Measurements from ENCODE around the gene GIPC2. TPM values are rescaled to one million over a fixed set of nuclear protein-coding genes. Genes with fewer than 3 reads are reported as not detected.
"Not testable (repeated sequence)": the region's sequence is repeated elsewhere in the genome, so short reads cannot be mapped to it uniquely, and the experiment has no call there.

The GIPC2 gene
- total RNA-seq, 1 experiment from 2014 or later, result not detected

DNA sequence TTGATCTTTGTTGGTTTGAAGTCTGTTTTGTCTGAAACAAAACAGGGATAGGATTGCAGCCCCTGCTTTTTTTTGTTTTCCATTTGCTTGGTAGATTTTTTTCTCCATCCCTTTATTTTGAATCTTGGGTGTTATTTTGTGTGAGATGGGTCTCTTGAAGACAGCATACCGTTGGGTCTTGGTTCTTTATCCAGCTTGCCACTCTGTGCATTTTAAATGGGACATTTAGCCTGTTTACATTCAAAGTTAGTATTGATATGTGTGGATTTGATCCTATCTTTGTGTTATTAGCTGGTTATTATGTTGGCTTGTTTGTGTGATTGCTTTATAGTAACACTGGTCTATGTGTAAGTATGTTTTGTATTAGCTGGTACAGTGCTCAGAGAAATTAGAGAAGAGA, 40.9 kb downstream of the GIPC2 start:
- in situ Hi-C loops (cut with HindIII; ENCODE audit: low pct_unique_long_range_greater_than_20kb, low sequenced_read_pairs), result no loop called here
- DNase-seq (ENCODE audit: low read depth), result no peak

DNA sequence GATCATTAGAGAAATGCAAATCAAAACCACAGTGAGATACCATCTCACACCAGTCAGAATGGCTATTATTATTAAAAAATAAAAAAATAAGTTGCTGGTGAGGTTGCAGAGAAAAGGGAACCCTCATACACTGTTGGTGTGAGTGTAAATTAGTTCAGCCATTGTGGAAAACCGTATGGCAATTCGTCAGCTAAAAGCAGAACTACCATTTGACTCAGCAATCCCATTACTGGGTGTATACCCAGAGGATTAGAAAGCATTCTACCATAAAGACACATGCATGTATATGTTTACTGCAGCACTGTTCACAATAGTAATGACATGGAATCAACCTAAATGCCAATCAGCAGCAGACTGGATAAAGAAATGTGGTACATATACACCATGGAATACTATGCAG, 42.2 kb downstream of the GIPC2 start:
- in situ Hi-C loops (cut with HindIII; ENCODE audit: low pct_unique_long_range_greater_than_20kb, low sequenced_read_pairs), result no loop called here
- no peak for DNase-seq (ENCODE audit: low read depth)

DNA sequence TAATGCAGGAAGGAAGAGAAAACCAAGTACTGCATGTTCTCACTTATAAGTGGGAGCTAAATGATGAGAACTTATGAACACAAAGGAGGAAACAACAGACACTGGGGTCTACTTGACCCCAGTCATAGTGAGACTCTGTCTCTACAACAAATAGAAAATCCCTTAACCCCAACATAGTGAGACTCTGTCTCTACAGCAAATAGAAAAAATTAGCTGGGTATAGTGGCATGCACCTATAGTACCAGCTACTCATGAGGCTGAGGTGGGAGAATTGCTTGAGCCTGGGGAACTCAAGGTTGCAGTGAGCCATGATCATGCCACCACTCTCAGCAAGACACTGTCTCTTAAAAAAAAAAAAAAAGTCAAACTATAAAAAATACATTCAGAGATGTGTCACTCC, 42.7 kb downstream of the GIPC2 start:
- in situ Hi-C loops (cut with HindIII; ENCODE audit: low pct_unique_long_range_greater_than_20kb, low sequenced_read_pairs), result no loop called here

DNA sequence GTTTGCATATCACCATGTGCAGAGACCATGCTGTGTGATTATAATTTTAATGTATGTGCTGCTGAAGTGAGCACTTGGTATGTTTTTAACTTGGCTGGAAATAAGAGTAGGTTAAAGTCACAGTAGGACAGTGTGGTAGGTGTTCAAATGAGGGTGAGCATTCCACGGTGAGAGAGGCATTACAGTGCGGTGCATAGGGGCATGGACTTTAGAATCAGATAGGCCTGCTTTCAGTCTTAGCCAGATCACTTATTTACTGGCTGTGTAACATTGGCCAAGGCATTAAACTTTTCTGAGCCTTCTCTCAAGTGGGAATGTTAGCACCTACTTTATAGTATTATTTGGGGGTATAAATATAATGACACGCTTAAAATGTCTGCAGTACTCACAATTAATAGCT, 43.2 kb downstream of the GIPC2 start:
- DNase-seq (ENCODE audit: low read depth), result no peak
- in situ Hi-C loops (cut with HindIII; ENCODE audit: low pct_unique_long_range_greater_than_20kb, low sequenced_read_pairs), result no loop called here

More for the DNA sequence above, 42.7 kb downstream of the GIPC2 start:
- DNase-seq (ENCODE audit: low read depth), result no peak

- no peak for DNase-seq (ENCODE audit: low read depth)
- in situ Hi-C loops (cut with HindIII; ENCODE audit: low pct_unique_long_range_greater_than_20kb, low sequenced_read_pairs), result no loop called here
Measured at GRCh38 chr1:78090472-78091133, 44.8 kb downstream of the GIPC2 start.

- DNase-seq (ENCODE audit: low read depth), result no peak
Measured at GRCh38 chr1:78091215-78091813, 45.5 kb downstream of the GIPC2 start.

DNA sequence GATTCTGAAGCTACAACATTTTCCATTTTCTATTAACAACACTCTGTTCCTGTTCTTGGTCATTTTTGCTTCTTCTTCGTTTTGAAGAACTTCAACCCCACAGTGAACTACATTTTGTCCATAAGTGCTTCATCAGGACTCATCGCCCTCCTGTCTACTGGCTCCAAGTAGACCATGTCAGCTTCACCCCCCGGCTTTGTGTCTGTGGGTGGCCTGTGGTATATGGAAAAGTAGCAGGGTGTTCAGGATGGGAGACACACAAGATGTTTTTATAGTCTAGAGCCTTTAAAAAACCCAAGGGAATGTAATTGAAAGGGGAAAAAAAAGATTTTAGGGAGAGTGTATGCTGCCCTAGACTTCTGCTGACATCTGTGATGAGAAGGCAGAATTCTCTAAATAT, 46.1 kb downstream of the GIPC2 start:
- DNase-seq (ENCODE audit: low read depth), result no peak

More at GRCh38 chr1:78091215-78091813, 45.5 kb downstream of the GIPC2 start:
- in situ Hi-C loops (cut with HindIII; ENCODE audit: low pct_unique_long_range_greater_than_20kb, low sequenced_read_pairs), result no loop called here

DNA sequence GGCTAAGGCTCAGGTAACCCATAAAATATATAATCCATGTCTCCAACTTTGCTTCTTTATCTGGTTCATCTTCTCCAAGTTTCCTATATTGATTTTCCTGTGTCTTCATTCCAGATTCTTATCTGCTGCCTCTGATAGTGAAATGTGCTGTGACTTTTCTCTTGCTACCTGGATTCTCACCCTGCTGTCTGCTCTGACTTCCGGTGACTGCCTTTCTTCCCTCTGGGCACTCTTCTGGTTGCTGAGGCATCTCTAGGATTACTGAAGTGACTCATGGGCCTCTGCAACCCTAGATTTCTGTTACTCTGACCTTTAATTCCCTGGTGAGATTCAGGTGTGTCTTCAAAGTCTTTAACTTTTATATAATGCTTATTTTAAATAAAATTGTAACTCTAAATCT, 46.9 kb downstream of the GIPC2 start:
- no peak for DNase-seq (ENCODE audit: low read depth)
- in situ Hi-C loops (cut with HindIII; ENCODE audit: low pct_unique_long_range_greater_than_20kb, low sequenced_read_pairs), result no loop called here

More for the DNA sequence above, 46.1 kb downstream of the GIPC2 start:
- in situ Hi-C loops (cut with HindIII; ENCODE audit: low pct_unique_long_range_greater_than_20kb, low sequenced_read_pairs), result no loop called here

- in situ Hi-C loops (cut with HindIII; ENCODE audit: low pct_unique_long_range_greater_than_20kb, low sequenced_read_pairs), result no loop called here
- DNase-seq (ENCODE audit: low read depth), result no peak
Measured at GRCh38 chr1:78093560-78093959, 47.8 kb downstream of the GIPC2 start.

DNA sequence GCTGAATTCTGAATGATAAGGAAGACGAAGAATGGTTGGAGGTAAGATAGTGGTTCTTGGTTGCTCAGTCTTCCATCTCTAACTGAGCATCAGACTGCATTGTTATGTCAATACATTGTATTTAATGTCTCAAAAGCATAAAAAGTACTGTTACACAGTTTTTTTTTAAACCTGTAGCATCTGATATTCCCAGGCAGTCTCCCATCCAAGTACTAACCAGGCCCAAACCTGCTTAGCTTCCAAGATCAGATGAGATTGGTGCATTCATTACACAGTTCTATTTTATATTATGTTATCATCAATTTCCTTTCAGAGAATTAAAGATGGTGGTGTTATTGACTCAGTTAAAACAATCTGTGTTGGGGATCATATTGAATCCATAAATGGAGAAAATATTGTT, 48.9 kb downstream of the GIPC2 start:
- no peak for DNase-seq (ENCODE audit: low read depth)
- in situ Hi-C loops (cut with HindIII; ENCODE audit: low pct_unique_long_range_greater_than_20kb, low sequenced_read_pairs), result no loop called here

DNA sequence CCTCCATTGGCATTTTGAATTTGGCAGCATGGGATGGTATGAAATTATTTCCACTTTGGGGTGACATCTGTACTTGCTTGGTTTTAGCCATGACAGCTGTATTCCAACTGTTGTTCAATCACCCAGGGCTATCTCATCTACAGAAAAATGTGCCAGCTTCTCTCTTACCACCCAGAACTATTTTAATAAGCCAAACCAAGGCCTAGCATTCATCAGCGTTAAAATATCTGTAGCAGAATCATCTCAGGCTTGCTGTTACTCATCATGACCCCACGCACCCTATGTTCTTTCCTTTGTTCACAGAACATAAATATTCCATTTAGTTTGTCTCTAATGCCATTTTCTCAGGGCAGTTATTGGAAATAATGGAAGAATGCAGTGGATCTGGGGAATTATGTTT, 49.8 kb downstream of the GIPC2 start:
- no peak for DNase-seq (ENCODE audit: low read depth)

GRCh38 chr1:78096017-78096416, 50.3 kb downstream of the GIPC2 start:
- in situ Hi-C loops (cut with HindIII; ENCODE audit: low pct_unique_long_range_greater_than_20kb, low sequenced_read_pairs), result no loop called here
- no peak for DNase-seq (ENCODE audit: low read depth)

More for the DNA sequence above, 49.8 kb downstream of the GIPC2 start:
- in situ Hi-C loops (cut with HindIII; ENCODE audit: low pct_unique_long_range_greater_than_20kb, low sequenced_read_pairs), result no loop called here

DNA sequence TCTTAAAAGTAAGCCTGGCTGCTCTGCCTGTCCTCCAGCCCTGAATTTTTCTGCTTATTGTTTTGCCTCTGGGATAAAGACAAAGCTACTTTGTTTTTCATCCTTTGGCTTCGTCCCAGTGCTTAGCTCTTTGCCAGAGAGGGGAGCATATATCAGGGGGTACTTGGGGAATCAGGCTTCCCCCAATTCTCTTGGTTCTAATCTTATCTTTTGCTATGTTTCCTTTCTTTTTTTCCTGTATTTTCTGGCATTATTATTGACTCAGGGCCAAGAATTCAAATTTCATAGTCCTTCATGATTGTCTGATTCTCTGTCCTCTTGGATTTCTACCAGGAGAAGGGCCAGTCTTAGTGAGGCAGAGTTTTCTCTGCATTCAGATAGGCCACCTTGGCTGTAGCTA, 51.2 kb downstream of the GIPC2 start:
- in situ Hi-C loops (cut with HindIII; ENCODE audit: low pct_unique_long_range_greater_than_20kb, low sequenced_read_pairs), result no loop called here

DNA sequence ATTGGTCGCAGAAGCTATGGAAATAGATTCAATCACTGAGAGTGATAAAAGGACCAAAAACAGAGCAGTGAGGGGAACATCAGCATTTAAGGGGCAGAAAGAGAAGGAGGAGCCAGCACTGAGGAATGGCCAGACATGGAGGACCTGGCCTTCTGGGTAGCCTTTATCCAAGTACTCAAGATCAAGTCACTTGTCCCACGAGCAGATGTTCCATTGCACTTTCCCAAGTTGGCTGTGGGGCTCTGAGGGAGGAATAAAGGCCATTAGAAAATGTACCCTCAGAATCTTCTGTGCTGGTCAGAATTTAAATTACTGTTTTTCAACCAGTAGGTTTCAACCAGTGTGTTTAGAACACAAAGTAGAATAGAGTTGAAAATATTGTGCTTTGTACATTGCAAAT, 55.3 kb downstream of the GIPC2 start:
- in situ Hi-C loops (cut with HindIII; ENCODE audit: low pct_unique_long_range_greater_than_20kb, low sequenced_read_pairs), result no loop called here
- DNase-seq (ENCODE audit: low read depth), result no peak

More for the DNA sequence above, 51.2 kb downstream of the GIPC2 start:
- no peak for DNase-seq (ENCODE audit: low read depth)

DNA sequence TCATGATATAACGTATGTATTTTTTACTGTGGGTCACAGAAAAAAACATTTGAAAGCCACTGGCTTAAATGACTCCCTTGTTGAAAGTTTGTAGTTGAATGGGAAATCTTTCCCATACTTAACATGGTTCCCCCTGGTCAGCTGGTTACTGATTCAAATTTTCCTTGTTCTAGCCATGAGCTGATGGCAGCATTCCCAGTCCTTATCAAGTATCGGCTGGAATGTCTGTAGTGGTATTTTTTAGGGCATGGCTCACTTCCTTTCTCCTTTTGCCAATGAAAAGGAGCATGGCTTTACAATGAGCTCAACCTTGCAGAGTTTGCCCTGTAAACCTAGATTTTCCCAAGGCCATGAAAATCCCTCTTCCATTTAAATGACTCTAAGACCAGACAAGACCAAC, 55.7 kb downstream of the GIPC2 start:
- in situ Hi-C loops (cut with HindIII; ENCODE audit: low pct_unique_long_range_greater_than_20kb, low sequenced_read_pairs), result no loop called here
- DNase-seq (ENCODE audit: low read depth), result peak; percentile 25

GRCh38 chr1:78102082-78102481, 56.3 kb downstream of the GIPC2 start:
- no peak for DNase-seq (ENCODE audit: low read depth)

GRCh38 chr1:78102916-78103315, 57.1 kb downstream of the GIPC2 start:
- in situ Hi-C loops (cut with HindIII; ENCODE audit: low pct_unique_long_range_greater_than_20kb, low sequenced_read_pairs), result no loop called here
- no peak for DNase-seq (ENCODE audit: low read depth)

More at GRCh38 chr1:78102082-78102481, 56.3 kb downstream of the GIPC2 start:
- in situ Hi-C loops (cut with HindIII; ENCODE audit: low pct_unique_long_range_greater_than_20kb, low sequenced_read_pairs), result no loop called here

DNA sequence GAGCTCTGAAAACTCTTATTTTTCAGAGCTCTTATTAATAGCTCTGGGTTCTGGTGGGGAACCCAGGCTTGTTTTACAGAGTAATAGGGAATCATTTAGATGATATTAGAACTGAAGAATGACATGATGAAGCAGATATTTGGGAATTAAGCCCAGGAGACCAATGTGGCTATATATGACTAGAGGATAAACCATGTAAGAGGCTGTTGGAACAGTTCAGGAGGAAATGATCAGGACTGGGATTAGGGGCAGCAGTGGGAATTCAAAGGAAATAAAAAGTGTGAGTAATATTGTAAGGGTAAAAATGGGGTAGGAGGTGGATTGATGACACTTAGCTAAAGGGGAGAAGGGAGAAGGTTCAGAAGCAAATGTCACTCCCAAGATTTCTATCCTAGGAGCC, 58.6 kb downstream of the GIPC2 start:
- DNase-seq (ENCODE audit: low read depth), result no peak
- in situ Hi-C loops (cut with HindIII; ENCODE audit: low pct_unique_long_range_greater_than_20kb, low sequenced_read_pairs), result no loop called here

DNA sequence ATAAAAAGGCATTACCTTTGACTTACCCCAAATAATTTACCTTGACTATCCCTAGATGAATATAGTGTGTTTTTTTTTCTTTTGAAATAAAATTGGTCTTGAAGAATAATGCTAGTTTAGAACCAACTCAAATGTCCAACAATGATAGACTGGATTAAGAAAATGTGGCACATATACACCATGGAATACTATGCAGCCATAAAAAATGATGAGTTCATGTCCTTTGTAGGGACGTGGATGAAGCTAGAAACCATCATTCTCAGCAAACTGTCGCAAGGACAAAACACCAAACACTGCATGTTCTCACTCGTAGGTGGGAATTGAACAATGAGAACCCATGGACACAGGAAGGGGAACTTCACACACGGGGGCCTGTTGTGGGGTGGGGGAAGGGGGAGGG, 63.9 kb downstream of the GIPC2 start:
- in situ Hi-C loops (cut with HindIII; ENCODE audit: low pct_unique_long_range_greater_than_20kb, low sequenced_read_pairs); DNase-seq (ENCODE audit: low read depth): not testable (repeated sequence)

All from Caki2 (cell line).